ENCODE results near the gene RACGAP1.

The RACGAP1 gene

DNA sequence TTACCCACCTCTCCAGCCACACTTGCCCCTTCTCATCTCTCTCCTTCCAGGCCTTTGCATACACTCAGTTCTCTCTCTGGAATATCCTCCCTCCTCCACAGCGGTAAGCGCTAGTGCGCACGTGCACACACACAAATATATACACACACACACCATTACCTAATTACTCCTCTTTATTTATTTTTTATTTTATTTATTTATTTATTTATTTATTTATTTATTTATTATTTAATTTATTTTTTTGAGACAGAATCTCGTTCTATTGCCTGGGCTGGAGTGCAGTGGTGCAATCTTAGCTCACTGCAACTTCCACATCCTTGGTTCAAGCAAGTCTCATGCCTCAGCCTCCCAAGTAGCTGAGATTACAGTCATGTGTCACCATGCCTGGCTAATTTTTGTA lies 43.8 kb upstream of the RACGAP1 start:
- no peak for DNase-seq (ENCODE audit: low spot score)
- TF ChIP-seq, protein P1, sequence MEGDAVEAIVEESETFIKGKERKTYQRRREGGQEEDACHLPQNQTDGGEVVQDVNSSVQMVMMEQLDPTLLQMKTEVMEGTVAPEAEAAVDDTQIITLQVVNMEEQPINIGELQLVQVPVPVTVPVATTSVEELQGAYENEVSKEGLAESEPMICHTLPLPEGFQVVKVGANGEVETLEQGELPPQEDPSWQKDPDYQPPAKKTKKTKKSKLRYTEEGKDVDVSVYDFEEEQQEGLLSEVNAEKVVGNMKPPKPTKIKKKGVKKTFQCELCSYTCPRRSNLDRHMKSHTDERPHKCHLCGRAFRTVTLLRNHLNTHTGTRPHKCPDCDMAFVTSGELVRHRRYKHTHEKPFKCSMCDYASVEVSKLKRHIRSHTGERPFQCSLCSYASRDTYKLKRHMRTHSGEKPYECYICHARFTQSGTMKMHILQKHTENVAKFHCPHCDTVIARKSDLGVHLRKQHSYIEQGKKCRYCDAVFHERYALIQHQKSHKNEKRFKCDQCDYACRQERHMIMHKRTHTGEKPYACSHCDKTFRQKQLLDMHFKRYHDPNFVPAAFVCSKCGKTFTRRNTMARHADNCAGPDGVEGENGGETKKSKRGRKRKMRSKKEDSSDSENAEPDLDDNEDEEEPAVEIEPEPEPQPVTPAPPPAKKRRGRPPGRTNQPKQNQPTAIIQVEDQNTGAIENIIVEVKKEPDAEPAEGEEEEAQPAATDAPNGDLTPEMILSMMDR (IDR thresholded peaks at IDR 0.05; ENCODE audit: extremely low read depth, missing control alignments): no peak

DNA sequence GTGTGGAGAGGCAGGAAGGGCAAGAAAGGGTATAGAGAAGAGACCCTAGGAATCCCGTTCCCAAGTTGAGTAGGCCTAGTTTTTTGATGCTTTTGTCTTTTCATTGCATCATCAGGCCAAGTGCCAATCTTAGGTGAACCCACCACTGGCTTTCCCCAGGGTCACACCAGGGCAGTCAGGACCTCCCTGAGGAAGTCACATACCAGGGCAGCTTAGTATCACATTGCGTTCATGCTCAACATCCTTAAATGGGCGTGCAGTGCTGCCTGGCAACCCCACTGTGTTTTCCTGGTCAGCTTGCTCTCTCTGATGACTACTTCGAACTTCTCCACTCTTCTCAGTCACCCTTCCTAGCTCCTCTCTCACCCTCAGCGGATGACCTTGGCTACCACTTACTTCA lies 41.1 kb upstream of the RACGAP1 start:
- no peak for DNase-seq (ENCODE audit: low spot score)
- TF ChIP-seq, protein P1 (IDR thresholded peaks at IDR 0.05; ENCODE audit: extremely low read depth, missing control alignments): no peak

DNA sequence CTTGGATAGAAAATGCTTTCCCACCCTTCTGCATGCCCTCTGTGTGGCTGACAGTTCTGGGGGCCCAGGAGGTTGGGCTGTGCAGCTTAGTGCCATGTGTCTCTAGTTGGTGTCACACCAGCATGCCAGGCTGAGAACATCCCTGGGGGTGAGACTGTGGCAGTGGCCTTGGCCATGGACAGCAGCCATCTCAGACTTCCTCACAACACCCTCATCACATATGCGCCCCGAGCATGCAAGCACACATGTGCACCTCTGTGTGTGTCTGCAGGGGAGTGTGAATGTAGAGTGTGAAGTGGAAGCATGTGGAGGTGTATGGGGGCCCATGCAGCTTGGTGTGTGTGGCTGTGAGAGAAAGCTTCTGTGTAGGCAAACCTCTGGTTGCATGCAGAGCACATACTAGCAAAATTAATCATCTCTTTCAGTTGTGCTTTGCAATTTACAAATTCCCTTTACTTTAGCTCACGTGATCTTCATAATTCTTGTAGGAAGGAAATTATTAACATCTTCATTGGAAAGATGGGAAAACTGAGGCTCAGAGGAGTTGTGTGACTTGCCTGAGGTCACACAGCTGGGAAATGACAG lies 40.5 kb upstream of the RACGAP1 start:
- no peak for DNase-seq (ENCODE audit: low spot score)
- TF ChIP-seq, protein P1 (IDR thresholded peaks at IDR 0.05; ENCODE audit: extremely low read depth, missing control alignments): no peak

DNA sequence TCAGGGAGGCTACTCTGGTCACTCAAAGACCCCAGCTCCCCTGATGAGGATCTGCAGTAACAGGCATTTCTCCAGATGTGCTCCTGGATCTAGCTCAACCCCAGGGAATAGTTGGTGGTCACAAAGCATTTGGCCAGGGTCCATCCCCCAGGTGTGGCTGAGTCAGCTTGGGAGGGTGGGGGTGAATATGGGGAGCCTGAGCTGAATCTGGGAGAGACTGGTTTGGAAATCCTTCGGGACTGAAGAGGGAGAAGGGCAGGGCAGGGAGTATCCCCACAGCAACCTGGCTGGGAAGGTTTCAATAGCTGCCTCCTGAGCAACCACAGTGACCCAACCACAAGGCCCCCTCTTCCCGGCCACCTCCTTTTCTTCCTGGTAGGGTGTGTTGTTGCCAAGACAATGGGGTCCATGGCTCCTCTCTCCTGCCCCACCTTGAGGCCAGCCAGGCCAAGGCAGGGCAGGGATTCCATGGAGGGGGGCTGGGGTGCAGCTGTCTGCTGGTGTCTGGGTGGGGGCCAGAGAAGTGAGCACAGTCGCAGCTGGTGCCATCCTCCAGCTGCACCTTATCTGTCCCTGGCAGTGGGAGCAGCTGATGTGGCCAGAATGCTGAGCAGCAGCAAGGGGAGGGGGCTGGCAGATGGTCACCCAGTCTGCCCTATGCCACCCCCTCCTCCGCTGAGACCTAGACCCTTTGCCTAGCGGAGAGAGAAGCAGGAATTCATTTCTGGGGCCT lies 37.6 kb upstream of the RACGAP1 start:
- no peak for DNase-seq (ENCODE audit: low spot score)
- TF ChIP-seq, protein P1 (IDR thresholded peaks at IDR 0.05; ENCODE audit: extremely low read depth, missing control alignments): no peak

DNA sequence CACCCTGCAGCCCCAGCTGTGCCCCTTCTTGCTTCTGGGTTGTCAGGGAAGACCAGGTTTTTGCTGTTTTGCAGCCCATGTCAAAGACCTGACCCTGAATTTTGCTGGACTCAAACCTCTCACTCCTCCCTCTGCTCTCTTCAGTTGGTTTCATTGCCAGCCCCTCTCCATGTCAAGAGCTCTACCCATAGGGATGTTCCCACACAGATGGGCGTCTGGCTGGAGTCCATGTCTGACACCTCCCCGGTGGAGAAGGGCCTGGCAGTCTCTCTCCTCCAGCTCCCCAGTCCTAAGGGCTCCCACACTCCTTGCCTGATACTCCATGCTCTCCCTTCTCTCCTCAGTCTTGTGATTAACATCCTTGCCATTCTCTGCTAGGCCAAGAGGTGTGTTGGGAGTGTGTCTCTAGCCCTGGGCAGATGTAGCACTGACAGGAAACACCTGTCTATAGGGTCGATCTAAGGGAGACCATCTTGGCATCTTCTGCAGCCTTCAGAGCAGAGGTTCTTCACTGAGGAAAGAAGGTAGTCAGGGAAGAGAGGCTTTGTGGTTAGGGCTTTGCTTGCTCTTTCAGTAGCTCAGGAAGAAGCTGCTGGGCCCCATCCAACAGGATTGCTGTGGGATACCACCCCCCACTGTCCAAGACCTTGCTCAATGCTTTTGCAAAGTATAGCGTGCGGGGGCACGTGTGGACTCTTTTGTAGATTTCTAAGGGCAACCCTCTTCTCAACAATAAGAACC lies 36.8 kb upstream of the RACGAP1 start:
- TF ChIP-seq, protein P1 (IDR thresholded peaks at IDR 0.05; ENCODE audit: extremely low read depth, missing control alignments): no peak
- no peak for DNase-seq (ENCODE audit: low spot score)

DNA sequence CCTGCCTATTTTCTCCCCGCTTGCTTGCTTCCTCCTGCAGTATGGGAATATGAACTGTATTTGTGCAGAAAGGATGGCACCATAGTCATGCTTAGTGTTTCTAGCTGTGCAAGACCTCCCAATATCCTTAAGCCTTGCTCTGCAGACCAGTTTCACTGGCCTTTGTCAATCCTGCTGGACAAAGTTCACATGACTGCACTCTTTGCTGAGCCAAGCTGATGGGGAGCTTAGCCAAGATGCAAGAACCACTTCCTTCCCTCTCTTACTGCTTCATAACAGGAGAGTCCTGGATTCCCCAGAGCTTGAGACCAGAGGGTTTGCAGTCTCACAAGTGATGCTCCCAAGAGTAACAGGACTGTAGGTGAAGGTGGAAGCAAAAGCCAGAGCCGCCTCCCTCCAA lies 35.9 kb upstream of the RACGAP1 start:
- TF ChIP-seq, protein P1 (IDR thresholded peaks at IDR 0.05; ENCODE audit: extremely low read depth, missing control alignments): no peak

DNA sequence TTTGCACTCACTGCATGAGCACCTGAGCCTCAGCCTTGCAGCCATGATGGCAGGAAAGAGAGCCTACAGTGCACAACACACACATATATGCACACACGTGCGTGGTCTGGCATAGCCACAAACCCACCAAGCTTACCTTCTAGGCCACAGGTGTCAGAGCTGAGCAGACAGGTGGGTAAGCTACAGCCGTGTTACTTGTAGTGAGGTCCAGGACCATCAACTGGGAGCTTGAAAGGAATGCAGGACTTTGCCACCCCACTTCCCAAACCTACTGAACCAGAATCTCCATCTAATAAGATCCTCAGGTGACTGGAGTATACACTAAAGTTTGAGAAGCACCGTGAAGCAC lies 34.8 kb upstream of the RACGAP1 start:
- no peak for DNase-seq (ENCODE audit: low spot score)
- TF ChIP-seq, protein P1 (IDR thresholded peaks at IDR 0.05; ENCODE audit: extremely low read depth, missing control alignments): no peak

More for the DNA sequence above, 35.9 kb upstream of the RACGAP1 start:
- no peak for DNase-seq (ENCODE audit: low spot score)
